Cardiac fibroblast (primary cell): ENCODE data around the gene EFNA4.

Experiments used
- DNase-seq, 2 donors: peaks; one replicate each; pipeline versions ENCODE4 v3.0.0 to v3.0.0-alpha.2; 2010; ENCODE audit warnings: low read depth in 2 of 2
- H3K4me3 ChIP-seq, 2 donors: replicated peaks in 1 of 2; 1 replicate in 1 of 2; 2 replicates in 1 of 2; pipeline ENCODE4 v1.5.1; 2011; ENCODE audit warnings: low read depth in 2 of 2, low read length in 2 of 2, mild to moderate bottlenecking in 2 of 2, moderate library complexity in 1 of 2
- CTCF ChIP-seq: IDR thresholded peaks from one replicate; pipeline ENCODE4 v1.5.1; 2011; ENCODE audit warnings: low read depth, mild to moderate bottlenecking, low read length, inconsistent platforms

The EFNA4 gene

GRCh38 chr1:155063550-155064110, at the start of gene EFNA4:
TSS of gene EFNA4 (plus strand) at chr1:155063740. CDS start at chr1:155063824, 84 bp downstream.
- no peak for TF ChIP-seq CTCF
- peak within 1 kb of the TSS; percentile 89 to 96 for H3K4me3 ChIP-seq

GRCh38 chr1:155014709-155015508, 48.6 kb upstream of the EFNA4 start:
- no peak for TF ChIP-seq CTCF
- no peak overlapping the region for H3K4me3 ChIP-seq
- no peak for DNase-seq

More at GRCh38 chr1:155063550-155064110, at the start of gene EFNA4:
- peak; percentile 80 to 82 for DNase-seq

- DNase-seq = no peak
- H3K4me3 ChIP-seq = no peak overlapping the region
- no peak for TF ChIP-seq CTCF
Observed at GRCh38 chr1:155015527-155016230, 47.9 kb upstream of the EFNA4 start.

GRCh38 chr1:155016231-155016831, 47.2 kb upstream of the EFNA4 start:
- no peak overlapping the region for H3K4me3 ChIP-seq
- TF ChIP-seq CTCF = no peak
- no peak for DNase-seq

GRCh38 chr1:155017041-155017945, 46.2 kb upstream of the EFNA4 start:
- DNase-seq = peak; percentile 89 to 92
- H3K4me3 ChIP-seq = peak overlapping the region; percentile 18 to 23
- TF ChIP-seq CTCF = peak; percentile 98

- DNase-seq = no peak
- peak overlapping the region; percentile 18 to 23 for H3K4me3 ChIP-seq
- TF ChIP-seq CTCF = no peak
Observed at GRCh38 chr1:155017946-155018316, 45.6 kb upstream of the EFNA4 start.
